ENCODE results near the gene SP1. TPM values are rescaled to one million over a fixed set of nuclear protein-coding genes. Genes with fewer than 3 reads are reported as not detected.
A peak's percentile ranks its signal among the peaks of the same experiment; 100 is the strongest.

Gene SP1
- total and polyA plus RNA-seq, 9 of the 15 experiments (the other 6 are each of a cell fraction or from before 2014, with no cell fraction given) = 8.0 to 65.5 (median 41.6) TPM

- TF ChIP-seq TFE3 (CRISPR knock-in tag; IDR thresholded peaks at IDR 0.05) = peak; percentile 83
- TF ChIP-seq CBFA2T3 (IDR thresholded peaks at IDR 0.05) = no peak
- peak; percentile 76 for TF ChIP-seq MYC (IDR thresholded peaks at IDR 0.05; ENCODE audit: low read depth, low read length)
- no peak for TF ChIP-seq MYC (CRISPR knock-in tag; IDR thresholded peaks at IDR 0.05; ENCODE audit: borderline replicate concordance, low read depth)
Measured at GRCh38 chr12:53424626-53425514, 44.9 kb downstream of the SP1 start (continued).

DNA sequence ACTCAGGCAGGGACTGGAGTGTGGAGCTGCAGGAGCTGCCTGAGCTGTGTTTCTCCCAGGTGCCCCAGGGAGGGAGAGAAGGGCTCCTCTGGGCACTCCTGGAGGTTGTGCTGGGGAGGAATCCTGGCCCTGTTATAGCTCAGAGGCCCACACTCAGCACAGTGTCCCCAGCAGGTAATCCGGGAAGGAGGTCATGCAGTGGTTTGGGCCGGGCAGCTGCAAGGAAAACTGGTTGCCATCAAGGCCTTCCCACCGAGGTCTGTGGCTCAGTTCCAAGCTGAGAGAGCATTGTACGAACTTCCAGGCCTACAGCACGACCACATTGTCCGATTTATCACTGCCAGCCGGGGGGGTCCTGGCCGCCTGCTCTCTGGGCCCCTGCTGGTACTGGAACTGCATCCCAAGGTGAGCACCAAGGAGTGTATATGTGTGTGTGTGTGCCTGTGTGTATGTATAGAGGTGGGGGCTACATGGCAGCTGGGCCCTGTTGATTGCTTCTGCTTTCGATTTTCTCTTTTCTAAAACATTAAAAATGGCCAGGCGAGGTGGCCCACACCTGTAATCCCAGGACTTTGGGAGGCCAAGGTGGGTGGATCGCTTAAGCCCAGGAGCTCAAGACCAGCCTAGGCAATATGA is 45.7 kb downstream of the SP1 start:
- Histone ChIP-seq H2AFZ (ENCODE audit: low read depth, low read length) (peak overlapping the region; percentile 77), H4K20me1 (replicated peaks; ENCODE audit: control insufficient read depth, insufficient read depth, low read length) (no peaks in the 10 kb centered on the region), H3K4me2 (ENCODE audit: insufficient read depth, low read length) (peak overlapping the region; percentile 89), H3K9me1 (ENCODE audit: control insufficient read depth, insufficient read depth, low read length) (no peaks in the 10 kb centered on the region), H3K36me3 (ENCODE audit: control insufficient read depth, insufficient read depth, low read length) (peaks cover 26% of the 10 kb centered on the region; the same call in 2 of the 3 replicates), H3K4me1 (replicated peaks in 1 of 2; ENCODE audit: control insufficient read depth in 2 of 2, insufficient read depth in 2 of 2, low read length in 2 of 2) (peaks cover 38 to 43% of the 10 kb centered on the region in 2 experiments), H3K27me3 (ENCODE audit: control insufficient read depth in 2 of 2, insufficient read depth in 2 of 2, low read length in 2 of 2) (no peaks in the 10 kb centered on the region), H3K4me3 (peak overlapping the region; percentile 36), H3K79me2 (ENCODE audit: control insufficient read depth, insufficient read depth, low read length) (peaks cover 19% of the 10 kb centered on the region), H3K9me3 (replicated peaks; ENCODE audit: control insufficient read depth, insufficient read depth, low read depth, low read length) (no peaks in the 10 kb centered on the region), H3K27ac (ENCODE audit: extremely low read depth, low read depth, low read length) (peak overlapping the region; percentile 63), H3K9ac (ENCODE audit: insufficient read depth in 1 of 2, low read depth in 2 of 2, low read length in 2 of 2) (peak overlapping the region; percentile 65 to 98)
- ChIA-PET CTCF (ENCODE audit: low intra/inter-chr PET ratio) (no interaction called here), POLR2A (interaction anchor here (0.6 to 3.1 kb wide), 6 partner anchors 10 to 83 kb away, joined by 3 to 13 read pairs (median 4); partner anchors contain the start of gene PRR13)
- WGBS (ENCODE audit: insufficient coverage, low coverage, missing lambda C conversion rate) = 34% methylated on average over 11 of the region's 11 CpGs
- BruUV-seq (replicated peaks) = TSS peak; percentile 65
- intact Hi-C loops (cut with micrococcal nuclease) (loop anchor here (10.0 kb wide), 1 partner anchor 101 kb away; the partner anchor contains the start of gene AAAS), in situ Hi-C loops (cut with MboI) (no loop called here)
- FAIRE-seq (no peak), DNase-seq (ENCODE audit: extremely low read depth in 1 of 4, low spot score in 3 of 4) (peak in 2 of 4 experiments; percentile 16 to 17), ATAC-seq (peak; percentile 43)
- TF ChIP-seq E2F3 (CRISPR knock-in tag; IDR thresholded peaks at IDR 0.05) = no peak
- no peak for TF ChIP-seq NFE2L1 (tag; IDR thresholded peaks at IDR 0.05; ENCODE audit: borderline replicate concordance, low read depth)
- peak; percentile 10; the same call in 1 of the 2 replicates for TF ChIP-seq VEZF1 (CRISPR knock-in tag; IDR thresholded peaks at IDR 0.05)
- TF ChIP-seq TEAD1 (CRISPR knock-in tag; IDR thresholded peaks at IDR 0.05) = no peak
- no peak for TF ChIP-seq SIX5 (IDR thresholded peaks at IDR 0.05; ENCODE audit: borderline replicate concordance in 1 of 2, insufficient read depth in 1 of 2, low read depth in 1 of 2, low read length in 2 of 2)
- no peak for TF ChIP-seq ZFP36 (IDR thresholded peaks at IDR 0.05; ENCODE audit: low read depth, low read length, partially characterized antibody)
- no peak for TF ChIP-seq DDX20 (tag; IDR thresholded peaks at IDR 0.05; ENCODE audit: low read depth)
- no peak for TF ChIP-seq FIP1L1 (IDR thresholded peaks at IDR 0.05; ENCODE audit: low read depth, low read length, poor library complexity, severe bottlenecking)
